GM18508 (cell line): ENCODE results near the gene AJM1.
"Not testable (repeated sequence)": the region's sequence is repeated elsewhere in the genome, so short reads cannot be mapped to it uniquely, and the experiment has no call there.

ENCODE experiments used
- ATAC-seq: cut with Tn5 transposase; IDR thresholded peaks from one replicate; pipeline ENCODE4 v1.9.1; 2021; ENCODE audit warnings: moderate number of reproducible peaks; ENCODE audit not compliant: insufficient read depth, unreplicated experiment

Gene AJM1

GRCh38 chr9:136843159-136843800 is 1.0 kb downstream of the AJM1 start:
- ATAC-seq, result not testable (repeated sequence)

GRCh38 chr9:136843801-136844740 is 1.8 kb downstream of the AJM1 start:
- not testable (repeated sequence) for ATAC-seq

- no peak for ATAC-seq
Observed at GRCh38 chr9:136844761-136845464, 2.6 kb downstream of the AJM1 start.

GRCh38 chr9:136845465-136846260 is 3.4 kb downstream of the AJM1 start:
- no peak for ATAC-seq

GRCh38 chr9:136846376-136847087 is 4.3 kb downstream of the AJM1 start:
- no peak for ATAC-seq

- no peak for ATAC-seq
Observed at GRCh38 chr9:136847088-136847825, 5.0 kb downstream of the AJM1 start.

- ATAC-seq, result no peak
Observed at GRCh38 chr9:136847826-136848392, 5.6 kb downstream of the AJM1 start.

GRCh38 chr9:136848393-136849037 is 6.2 kb downstream of the AJM1 start:
- no peak for ATAC-seq

GRCh38 chr9:136849038-136849959 is 7.0 kb downstream of the AJM1 start, which contains the start of gene PHPT1:
Gene PHPT1 (plus strand): TSS chr9:136849409. CDS start chr9:136849431, 22 bp downstream.
- ATAC-seq, result peak; percentile 58

GRCh38 chr9:136849960-136850865 is 7.9 kb downstream of the AJM1 start:
- ATAC-seq, result no peak

GRCh38 chr9:136850866-136851775 is 8.8 kb downstream of the AJM1 start:
- ATAC-seq, result no peak

GRCh38 chr9:136851941-136852663 is 9.8 kb downstream of the AJM1 start, which contains the start of gene MAMDC4:
Gene MAMDC4 (plus strand): TSS chr9:136852346. CDS start chr9:136852417, 71 bp downstream.
- no peak for ATAC-seq

- no peak for ATAC-seq
Observed at GRCh38 chr9:136852664-136853595, 10.7 kb downstream of the AJM1 start.
